Retina (tissue), 1 donor: ENCODE measurements around the gene RABGGTA.
"Not testable (repeated sequence)": the region's sequence is repeated elsewhere in the genome, so short reads cannot be mapped to it uniquely, and the experiment has no call there.

ENCODE experiments used
- DNase-seq: peaks from one replicate; pipeline ENCODE4 v3.0.0-alpha.2; 2016

The RABGGTA gene

GRCh38 chr14:24238527-24239037, 32.8 kb downstream of the RABGGTA start:
- DNase-seq = no peak

GRCh38 chr14:24238123-24238522, 33.3 kb downstream of the RABGGTA start:
- DNase-seq = no peak

DNA sequence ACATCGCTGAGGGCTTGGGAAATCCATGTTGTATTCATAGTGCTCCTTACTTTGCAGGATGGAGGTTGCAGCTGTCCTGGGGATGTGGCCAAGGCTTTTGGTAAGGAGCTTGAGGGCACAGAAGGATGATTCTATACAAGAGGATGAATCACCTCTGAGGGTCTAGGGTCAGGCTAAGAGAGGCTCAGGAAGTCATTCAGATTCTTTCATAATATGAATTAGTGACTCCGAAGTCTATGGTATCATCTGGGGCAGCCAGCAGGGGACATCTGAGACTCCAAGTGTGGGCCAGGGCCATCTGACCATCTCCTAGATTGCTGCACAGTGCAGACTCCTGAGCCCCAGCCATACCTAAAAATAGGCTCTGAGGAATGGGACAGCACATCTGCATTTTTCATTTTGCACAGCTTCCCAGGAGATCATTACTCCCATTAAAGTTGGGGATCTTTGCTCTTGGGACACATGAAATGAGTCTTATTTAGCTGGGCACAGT, 33.9 kb downstream of the RABGGTA start:
- no peak for DNase-seq

DNA sequence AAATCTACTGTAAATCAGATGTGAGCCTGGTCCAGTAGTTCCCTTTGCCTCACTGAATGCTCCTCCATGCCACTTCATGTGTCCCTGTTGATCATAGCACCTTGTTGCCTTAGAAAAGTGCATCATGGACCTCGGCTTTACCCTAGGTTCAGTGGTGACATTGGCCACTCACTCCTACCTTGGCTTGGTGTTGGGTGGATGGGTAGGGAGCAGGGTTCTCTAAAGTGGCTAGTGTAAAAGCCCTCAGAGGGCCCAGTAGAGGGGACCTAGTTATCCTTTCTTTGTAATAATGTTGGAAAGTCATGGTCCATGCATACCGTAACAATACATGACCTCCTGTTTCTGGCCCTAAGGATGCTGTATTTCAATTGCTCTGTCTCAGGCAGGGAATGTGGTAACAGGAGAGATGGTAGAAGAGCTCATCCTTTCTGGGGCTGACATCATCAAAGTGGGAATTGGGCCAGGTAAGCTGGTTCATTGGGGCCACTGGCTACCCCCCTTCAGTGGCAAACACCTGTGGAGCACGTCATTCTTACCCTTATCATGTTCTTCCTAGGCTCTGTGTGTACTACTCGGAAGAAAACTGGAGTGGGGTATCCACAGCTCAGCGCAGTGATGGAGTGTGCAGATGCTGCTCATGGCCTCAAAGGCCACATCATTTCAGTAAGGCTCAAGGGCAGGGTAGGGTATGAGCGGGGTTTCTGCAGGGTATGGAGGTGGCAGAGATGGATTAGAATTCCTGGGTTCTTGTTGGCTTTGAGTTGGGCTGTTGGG, 34.5 kb downstream of the RABGGTA start:
- no peak for DNase-seq

DNA sequence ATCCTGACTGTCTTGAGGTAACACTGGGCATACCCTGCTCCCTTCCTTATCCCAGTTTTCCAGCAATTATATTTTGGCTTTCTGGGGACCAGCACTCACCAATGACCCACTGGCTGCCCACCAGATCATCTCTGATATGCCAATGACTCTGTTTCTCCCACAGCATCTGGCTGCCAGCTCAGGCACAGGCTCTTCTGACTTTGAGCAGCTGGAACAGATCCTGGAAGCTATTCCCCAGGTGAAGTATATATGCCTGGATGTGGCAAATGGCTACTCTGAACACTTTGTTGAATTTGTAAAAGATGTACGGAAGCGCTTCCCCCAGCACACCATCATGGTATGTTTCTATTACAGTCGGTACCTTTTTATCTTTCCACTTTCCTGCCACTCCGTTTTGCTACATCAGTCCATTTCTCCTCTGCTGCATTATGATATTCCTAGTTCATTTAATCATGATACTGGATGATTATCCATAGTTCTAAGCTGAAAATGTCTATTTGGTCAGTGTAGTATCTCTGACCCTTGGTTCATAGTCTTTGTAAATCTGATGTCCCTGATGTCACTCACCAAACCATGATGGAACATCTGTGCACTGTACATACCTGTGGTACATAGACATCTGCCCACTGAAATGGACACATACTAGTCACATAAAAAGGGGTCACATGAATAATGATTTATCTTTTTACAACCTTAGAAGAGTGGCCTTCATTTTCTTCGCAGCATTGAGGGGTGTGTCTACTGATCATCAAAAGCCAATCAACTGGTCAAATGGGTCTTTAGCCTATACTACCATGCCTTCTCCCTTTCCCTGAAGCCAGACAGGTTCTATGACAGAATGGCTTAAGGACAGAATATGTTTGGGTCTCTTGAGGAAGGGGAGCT, 35.4 kb downstream of the RABGGTA start:
- no peak for DNase-seq

DNA sequence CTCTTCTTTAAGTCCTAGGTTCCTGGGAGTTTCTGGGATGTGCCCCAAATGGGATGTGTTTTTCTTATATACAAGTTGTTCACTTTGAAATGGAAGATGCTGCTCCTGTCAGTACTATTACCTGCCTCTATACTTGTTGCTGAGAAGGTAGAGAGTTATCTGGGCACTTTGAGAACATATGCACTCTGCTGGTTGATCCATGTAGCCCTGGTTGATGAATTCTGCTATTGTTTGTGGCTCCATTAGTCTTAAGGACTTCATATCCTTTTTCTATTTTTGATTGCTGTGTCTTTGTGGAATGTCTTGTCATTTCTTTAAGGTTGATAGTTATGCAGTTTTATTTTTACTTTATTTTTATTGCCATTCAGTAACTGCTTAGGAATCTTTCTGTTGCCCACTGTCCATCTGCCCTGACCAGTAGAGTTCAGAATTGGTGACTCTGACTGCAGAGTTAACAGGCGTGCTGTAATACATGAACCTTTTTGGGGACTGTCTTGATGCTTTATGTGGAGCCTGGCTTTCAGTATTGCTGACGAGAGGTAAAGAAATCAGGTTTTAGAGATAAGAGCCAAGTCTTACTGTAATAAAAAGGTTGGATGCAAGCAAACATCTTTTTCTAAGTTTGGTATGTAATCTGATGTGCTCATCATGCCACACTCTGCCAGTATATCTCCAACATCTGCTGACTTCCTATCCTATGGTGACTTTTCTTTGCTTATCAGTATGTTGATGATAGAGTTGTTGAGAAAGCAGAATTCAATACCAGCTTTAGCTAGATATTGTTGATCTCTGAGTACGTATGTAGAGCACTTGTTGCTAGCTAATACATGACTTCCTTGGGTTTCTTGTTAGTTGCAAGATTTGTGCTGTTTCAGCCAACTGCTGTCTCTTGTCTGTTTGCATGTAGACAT, 37.0 kb downstream of the RABGGTA start:
- no peak for DNase-seq

DNA sequence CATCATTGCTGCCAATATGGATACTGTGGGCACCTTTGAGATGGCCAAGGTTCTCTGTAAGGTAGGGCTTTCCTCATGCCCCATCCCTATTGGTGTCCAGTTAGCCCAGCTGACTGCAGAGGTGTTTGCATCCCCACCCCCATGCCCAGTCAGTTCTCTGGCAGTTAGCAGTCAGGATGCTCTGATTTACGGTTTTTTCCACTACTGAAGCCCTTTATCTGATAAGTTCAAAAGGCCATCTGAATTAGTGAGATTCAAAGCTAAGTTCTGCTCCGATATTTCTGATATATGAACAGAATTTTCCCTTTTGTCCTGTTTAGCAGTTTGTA, 37.9 kb downstream of the RABGGTA start:
- no peak for DNase-seq

DNA sequence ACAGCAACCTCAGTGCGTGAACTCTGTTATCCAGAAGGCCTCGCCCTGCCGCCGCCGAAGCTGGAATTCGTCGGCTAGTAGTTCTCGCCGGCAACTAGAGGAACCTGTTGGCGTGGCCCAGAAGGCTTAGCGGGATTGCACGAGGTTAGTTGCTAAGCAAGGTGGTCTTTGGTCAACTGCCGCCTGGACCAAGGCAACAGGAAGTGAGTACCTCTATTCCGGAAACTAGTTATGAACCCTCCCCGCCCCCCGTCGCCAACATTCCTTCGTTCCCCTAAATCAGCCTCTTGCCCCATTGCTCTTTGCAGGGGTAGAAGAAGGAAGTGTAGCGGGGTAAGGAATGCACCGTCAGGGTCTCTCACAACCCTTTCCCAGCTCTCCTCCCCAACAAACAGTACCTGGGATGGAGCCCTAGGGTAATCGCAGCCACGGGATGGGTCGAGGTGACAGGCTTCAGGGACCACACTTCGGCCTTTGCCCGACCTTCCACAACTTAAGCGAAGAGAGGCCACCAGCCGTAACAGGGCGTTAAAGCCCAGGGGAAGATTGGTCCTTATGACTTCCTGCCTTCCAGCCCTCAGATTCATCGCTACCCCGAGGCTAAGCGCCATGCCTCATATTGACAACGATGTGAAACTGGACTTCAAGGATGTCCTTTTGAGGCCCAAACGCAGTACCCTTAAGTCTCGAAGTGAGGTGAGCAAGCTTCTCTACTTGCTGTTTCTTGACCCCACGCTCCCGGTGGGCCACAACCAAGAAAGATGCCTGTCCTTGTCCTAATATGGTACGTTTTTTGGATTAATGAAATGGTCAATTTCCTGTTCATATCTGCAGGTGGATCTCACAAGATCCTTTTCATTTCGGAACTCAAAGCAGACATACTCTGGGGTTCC, 38.5 kb downstream of the RABGGTA start, which contains the start of gene GMPR2:
Gene GMPR2, plus strand, starts transcription at position 285 of the 893 bp plus-strand sequence. Its CDS starts 325 bp downstream, at position 610.
- no peak for DNase-seq

- DNase-seq = peak; percentile 99
Measured at GRCh38 chr14:24232121-24232644, 39.2 kb downstream of the RABGGTA start, which contains the start of gene NEDD8. TSS of gene NEDD8 (minus strand) at chr14:24232367. CDS start at chr14:24232267, 100 bp downstream.

GRCh38 chr14:24231263-24232120, 39.9 kb downstream of the RABGGTA start:
- DNase-seq = no peak

GRCh38 chr14:24228902-24229301, 42.5 kb downstream of the RABGGTA start:
- DNase-seq = no peak

- DNase-seq = no peak
Measured at GRCh38 chr14:24226473-24226872, 44.9 kb downstream of the RABGGTA start.

DNA sequence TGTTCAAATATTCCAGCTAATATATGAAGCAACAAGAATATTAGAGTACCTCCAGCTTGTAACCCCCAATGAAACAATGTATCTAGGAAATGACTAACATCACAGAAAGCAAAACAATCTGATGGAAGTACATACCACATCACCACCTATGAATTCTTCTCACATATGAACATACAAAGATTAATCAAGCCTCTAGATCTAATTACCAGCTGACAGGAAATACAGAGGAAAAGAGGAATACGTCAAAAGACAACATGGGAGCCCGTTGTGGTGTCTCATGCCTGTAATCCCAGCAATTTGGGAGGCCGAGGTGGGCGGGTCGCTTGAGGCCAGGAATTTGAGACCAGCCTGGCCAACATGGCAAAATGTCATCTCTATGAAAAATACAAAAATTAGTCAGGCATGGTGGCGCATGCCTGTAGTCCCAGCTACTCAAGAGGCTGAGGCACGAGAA, 46.8 kb downstream of the RABGGTA start:
- no peak for DNase-seq

DNA sequence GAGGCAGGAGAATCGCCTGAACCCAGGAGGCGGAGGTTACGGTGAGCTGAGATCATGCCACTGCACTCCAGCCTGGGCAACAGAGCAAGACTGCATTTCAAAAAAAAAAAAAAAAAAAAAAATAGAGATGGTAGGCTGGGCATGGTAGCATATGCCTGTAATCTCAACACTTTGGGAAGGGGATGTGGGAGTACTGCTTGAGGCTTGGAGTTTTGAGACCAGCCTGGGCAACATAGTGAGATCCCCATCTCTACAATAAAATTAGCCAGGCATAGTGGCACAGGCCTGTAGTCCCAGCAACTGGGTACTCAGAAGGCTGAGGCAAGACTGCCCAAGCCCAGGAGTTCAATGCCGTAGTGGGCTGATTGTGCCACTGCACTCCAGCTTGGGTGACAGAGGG, 48.4 kb downstream of the RABGGTA start:
- DNase-seq = not testable (repeated sequence)

- no peak for DNase-seq
Measured at GRCh38 chr14:24219521-24219920, 51.9 kb downstream of the RABGGTA start.

GRCh38 chr14:24219080-24219479, 52.3 kb downstream of the RABGGTA start:
- DNase-seq = no peak

DNA sequence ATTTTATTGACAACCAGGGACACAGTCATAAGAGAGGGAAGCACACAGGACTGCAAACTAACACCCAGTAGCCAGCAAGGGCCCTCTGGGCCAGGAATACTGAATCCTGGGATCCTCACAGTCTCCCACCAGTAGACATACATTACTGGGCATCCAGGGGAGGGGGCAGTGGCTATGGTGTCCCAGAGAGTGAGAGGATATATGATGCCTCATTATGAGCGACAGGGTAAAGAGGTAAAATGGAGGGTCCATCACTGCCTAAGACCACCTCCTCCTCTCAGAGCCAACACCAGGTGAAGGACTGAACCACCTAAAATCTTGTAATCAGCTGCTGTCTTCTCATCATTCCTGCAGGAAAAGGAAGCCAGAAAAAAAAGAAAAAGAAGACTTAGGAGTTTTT, 54.5 kb downstream of the RABGGTA start:
- DNase-seq = not testable (repeated sequence)

- no peak for DNase-seq
Measured at GRCh38 chr14:24216345-24216699, 55.1 kb downstream of the RABGGTA start.
